Mucosa of descending colon (tissue), 3 donors: ENCODE results near the gene ZNF48. TPM values are rescaled to one million over a fixed set of nuclear protein-coding genes. Genes with fewer than 3 reads are reported as not detected.

Experiments used
- ATAC-seq: fragments of 200-7000 bp; cut with Tn5 transposase; one replicate; pipeline ENCODE4 v1.9.1; 2020; ENCODE audit warnings: mild to moderate bottlenecking, moderate library complexity
- DNase-seq, 3 donors: peaks; one replicate each; pipeline ENCODE4 v3.0.0-alpha.2; 2020
- H3K36me3 ChIP-seq: fragments of 200-600 bp; one replicate; pipeline ENCODE4 v1.8.0; 2021; ENCODE audit warnings: low read depth, mild to moderate bottlenecking
- H3K4me1 ChIP-seq: fragments of 200-600 bp; one replicate; pipeline ENCODE4 v1.8.0; 2021; ENCODE audit warnings: low read depth, mild to moderate bottlenecking
- H3K4me3 ChIP-seq: fragments of 200-600 bp; one replicate; pipeline ENCODE4 v1.8.0; 2021; ENCODE audit warnings: mild to moderate bottlenecking
- H3K9me3 ChIP-seq: fragments of 200-600 bp; one replicate; pipeline ENCODE4 v1.8.0; 2021; ENCODE audit warnings: mild to moderate bottlenecking
- CTCF ChIP-seq: fragments of 200-600 bp; IDR thresholded peaks from one replicate; pipeline ENCODE4 v1.8.0; 2022; ENCODE audit warnings: antibody characterized with exemption, mild to moderate bottlenecking
- intact Hi-C, 2 donors: fragments of 100-400 bp; cut with DNase I in 1 of 2; cut with micrococcal nuclease in 1 of 2; formaldehyde crosslinking; loops; one replicate each; pipeline versions ENCODE4 v1.11.0 to v1.11.1; 2022; cut with DNase I, micrococcal nuclease
- total RNA-seq, 3 donors: library from RNA; stranded (reverse); fragmentation: NEBNext Ultra II Directional in 2 of 3; extraction: Animal tissue kit (Norgen Biotek cat#: 25700) in 2 of 3; gene quantifications; one replicate each; pipeline versions ENCODE4 v1.2.1 to v1.2.4, GENCODE V29; 2021 to 2023
- donor health status: DM: no; HTN: no; CAD: no; lungs with moderate emphysema.
- donor health status: DM: no; HTN: no; CAD: no.
- donor health status: DM: no; HTN: yes; CAD: no.

Gene ZNF48
- total RNA-seq, 3 donors from 2014 or later: 6.5 to 13.7 (median 6.6) TPM

- intact Hi-C loops: no loop called here
- TF ChIP-seq CTCF: no peak
- Histone ChIP-seq H3K4me3 (no peak overlapping the region), H3K9me3 (no peaks in the 10 kb centered on the region), H3K4me1 (peaks cover 27% of the 10 kb centered on the region), H3K36me3 (no peaks in the 10 kb centered on the region)
- DNase-seq (no peak), ATAC-seq (no peak)
These were observed 53.9 kb downstream of the ZNF48 start for GRCh38 chr16:30449116-30449435.

Other genes starting within 250 kb of the ZNF48 start
- 10 to 100 TPM; 24.2 to 42.0 (median 25.2) TPM for gene CORO1A, start 211.8 kb upstream of the ZNF48 start, total RNA-seq
- gene BOLA2B, start 201.8 kb upstream of the ZNF48 start, total RNA-seq: 100 to 1,000 TPM in 2 of 3 donors, 10 to 100 TPM in 1; 67.8 to 187 (median 152) TPM
- 100 to 1,000 TPM in 1 of 3 donors, 10 to 100 TPM in 2; 52.8 to 100 (median 68.0) TPM for gene SLX1A, start 201.5 kb upstream of the ZNF48 start, total RNA-seq
- gene SULT1A3, start 196.2 kb upstream of the ZNF48 start, total RNA-seq: 10 to 100 TPM; 37.1 to 96.5 (median 66.7) TPM
- gene NPIPB13, start 146.9 kb upstream of the ZNF48 start, total RNA-seq: 10 to 100 TPM; 15.3 to 28.5 (median 21.7) TPM
- gene CD2BP2, start 40.1 kb upstream of the ZNF48 start, total RNA-seq: 10 to 100 TPM; 53.4 to 57.9 (median 53.5) TPM
- 10 to 100 TPM; 46.4 to 48.8 (median 47.5) TPM for gene TBC1D10B, start 24.9 kb upstream of the ZNF48 start, total RNA-seq
- 1 to 10 TPM in 2 of 3 donors, not detected in 1; 1.1 to 1.6 TPM for gene MYL11, start 20.6 kb upstream of the ZNF48 start, total RNA-seq
- 1 to 10 TPM; 5.6 to 6.1 (median 6.0) TPM for gene SEPTIN1, start 12.9 kb upstream of the ZNF48 start, total RNA-seq
- 10 to 100 TPM in 1 of 3 donors, 1 to 10 TPM in 2; 3.8 to 11.6 (median 4.3) TPM for gene ZNF771, start 12.2 kb downstream of the ZNF48 start, total RNA-seq
- 10 to 100 TPM; 43.7 to 95.8 (median 89.1) TPM for gene DCTPP1, start 34.6 kb downstream of the ZNF48 start, total RNA-seq
- 100 to 1,000 TPM; 107 to 185 (median 142) TPM for gene SEPHS2, start 50.5 kb downstream of the ZNF48 start, total RNA-seq
- 10 to 100 TPM in 1 of 3 donors, 1 to 10 TPM in 2; 8.1 to 14.8 (median 8.5) TPM for gene ITGAL, start 77.3 kb downstream of the ZNF48 start, total RNA-seq
- gene ZNF768, start 131.1 kb downstream of the ZNF48 start, total RNA-seq: 10 to 100 TPM; 53.9 to 70.1 (median 65.9) TPM
- gene ZNF747, start 139.4 kb downstream of the ZNF48 start, total RNA-seq: 10 to 100 TPM in 2 of 3 donors, 1 to 10 TPM in 1; 9.2 to 13.8 (median 10.5) TPM
- gene ZNF764, start 163.0 kb downstream of the ZNF48 start, total RNA-seq: 10 to 100 TPM; 11.2 to 20.2 (median 12.7) TPM
- gene ZNF688, start 176.3 kb downstream of the ZNF48 start, total RNA-seq: 10 to 100 TPM; 17.0 to 23.0 (median 20.7) TPM
- 10 to 100 TPM; 14.7 to 28.4 (median 24.8) TPM for gene ZNF785, start 190.3 kb downstream of the ZNF48 start, total RNA-seq
- 10 to 100 TPM in 2 of 3 donors, 1 to 10 TPM in 1; 7.6 to 10.7 (median 10.5) TPM for gene ZNF689, start 215.0 kb downstream of the ZNF48 start, total RNA-seq